Stimulated activated CD4-positive, alpha-beta T cell treated with anti-CD3 and anti-CD28 coated beads, Interleukin-4, amount 100 ng/mL, for 24 hours (primary cell): ENCODE results near the gene SYNJ1.

Experiments
- DNase-seq: peaks from one replicate; pipeline ENCODE4 v3.0.0-alpha.2; 2020

Gene SYNJ1

DNA sequence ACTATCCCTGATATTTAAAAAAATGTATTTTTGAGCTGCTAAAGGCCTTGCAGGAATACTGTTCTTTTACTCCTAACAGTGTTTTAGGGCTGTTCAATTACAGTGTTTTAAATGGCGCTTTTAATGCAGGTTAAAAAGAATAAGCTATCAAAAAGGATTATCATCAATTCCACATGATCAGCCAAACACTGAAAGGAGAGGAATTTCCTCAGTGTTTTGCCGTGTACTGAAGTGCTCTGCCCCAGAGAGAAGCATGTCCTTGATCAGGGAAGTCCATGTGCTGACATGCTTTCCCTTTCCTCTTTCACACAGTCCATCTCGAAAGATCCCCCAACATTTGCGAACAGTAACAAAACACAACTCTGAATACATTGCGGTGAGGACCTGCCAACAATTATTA, 119.0 kb downstream of the SYNJ1 start:
- DNase-seq = no peak

DNA sequence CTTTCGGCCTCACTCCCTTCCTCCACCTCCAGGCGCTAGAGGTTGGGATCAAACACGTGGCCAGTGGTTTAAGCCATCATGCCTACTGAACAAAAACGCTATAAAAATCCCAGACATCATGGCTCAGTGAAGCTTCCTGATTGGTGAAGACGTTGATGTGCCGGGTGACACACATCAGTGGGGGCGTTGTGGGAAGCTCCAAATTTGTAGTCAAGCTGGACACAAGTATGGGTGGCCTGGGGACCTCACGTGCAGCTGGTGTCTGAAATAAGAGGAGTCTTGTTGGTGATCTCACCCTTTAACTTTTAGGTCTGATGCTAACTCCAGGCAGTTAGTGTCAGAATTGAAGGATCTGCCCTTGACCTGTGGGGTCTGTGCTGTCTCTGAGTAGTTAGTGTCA, 122.3 kb downstream of the SYNJ1 start:
- no peak for DNase-seq

DNA sequence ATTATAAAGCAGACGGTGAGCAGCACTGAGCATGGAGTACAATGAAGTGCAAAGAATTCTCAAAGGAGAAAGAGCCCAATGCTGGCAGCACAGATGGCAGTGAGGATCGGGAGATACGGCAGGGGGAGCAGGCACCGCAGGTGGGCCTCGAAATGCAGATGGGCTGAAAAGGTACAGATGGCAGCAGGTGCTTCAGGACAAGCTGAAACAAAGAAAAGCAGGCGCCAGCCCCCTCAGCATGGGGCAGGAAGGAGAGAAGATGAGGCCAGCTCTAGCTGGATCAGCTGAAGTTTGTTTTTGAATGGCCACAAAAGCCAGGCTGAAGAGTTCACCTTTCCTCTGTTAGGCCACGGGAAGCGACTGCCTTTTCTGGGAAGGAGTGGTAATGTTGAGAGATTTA, 123.3 kb downstream of the SYNJ1 start:
- DNase-seq = no peak

DNA sequence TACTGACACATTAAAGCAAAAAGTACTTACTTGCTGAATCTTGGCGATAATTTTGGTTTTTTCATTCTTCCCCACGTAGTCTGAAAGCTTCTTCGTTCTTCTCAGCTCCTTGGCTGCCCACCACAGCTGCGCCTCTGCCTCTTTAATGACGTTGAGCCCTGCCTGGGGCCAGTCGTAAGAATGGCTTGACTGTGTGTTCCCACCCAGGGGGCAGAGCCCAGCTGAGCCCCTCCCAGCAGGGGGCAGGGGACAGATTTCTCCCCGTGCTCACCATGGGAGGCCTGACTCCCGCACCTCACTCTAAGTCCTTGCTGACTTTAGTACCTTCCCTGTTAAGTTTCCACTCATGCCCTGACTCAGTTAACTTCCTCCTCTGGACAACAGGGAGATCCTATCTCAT, 124.7 kb downstream of the SYNJ1 start:
- DNase-seq = no peak

DNA sequence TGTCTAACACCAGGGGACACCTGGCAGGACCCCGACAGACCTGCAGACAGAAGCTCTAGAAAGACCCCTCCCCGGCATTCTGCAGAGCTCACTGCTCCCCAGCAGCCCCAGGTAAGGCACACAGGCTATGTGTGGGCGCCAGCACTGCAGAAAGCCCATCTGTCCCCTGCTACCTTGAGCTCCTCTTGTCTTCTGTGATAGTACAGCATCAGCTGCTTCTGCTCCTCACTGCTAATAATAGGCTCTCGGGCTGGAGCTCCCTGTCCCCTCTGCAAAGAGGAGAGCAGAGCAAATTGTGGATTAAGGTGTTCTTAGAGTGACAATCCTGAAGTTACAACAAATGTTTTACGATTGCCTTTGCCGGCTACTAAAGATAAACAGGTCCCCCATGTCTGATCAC, 125.7 kb downstream of the SYNJ1 start:
- no peak for DNase-seq

DNA sequence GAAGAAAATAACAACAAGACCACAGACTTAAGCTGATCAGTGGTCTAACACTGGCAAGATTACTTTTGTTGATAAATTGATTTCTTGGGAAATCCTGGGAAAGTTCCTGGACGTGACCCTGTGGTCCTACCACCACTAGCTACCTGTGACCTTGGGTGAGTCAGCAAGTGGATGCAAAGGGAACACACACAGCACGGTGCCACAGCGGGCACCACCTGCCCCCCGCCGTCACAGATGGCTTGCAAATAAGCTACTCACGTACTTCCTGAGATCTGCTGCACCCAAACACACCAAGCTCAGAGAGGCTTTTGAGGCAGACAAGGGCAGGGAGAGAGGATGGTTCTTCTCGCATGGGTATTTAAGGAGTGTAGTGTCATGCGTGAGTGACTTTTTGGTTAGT, 128.3 kb downstream of the SYNJ1 start:
- no peak for DNase-seq

DNA sequence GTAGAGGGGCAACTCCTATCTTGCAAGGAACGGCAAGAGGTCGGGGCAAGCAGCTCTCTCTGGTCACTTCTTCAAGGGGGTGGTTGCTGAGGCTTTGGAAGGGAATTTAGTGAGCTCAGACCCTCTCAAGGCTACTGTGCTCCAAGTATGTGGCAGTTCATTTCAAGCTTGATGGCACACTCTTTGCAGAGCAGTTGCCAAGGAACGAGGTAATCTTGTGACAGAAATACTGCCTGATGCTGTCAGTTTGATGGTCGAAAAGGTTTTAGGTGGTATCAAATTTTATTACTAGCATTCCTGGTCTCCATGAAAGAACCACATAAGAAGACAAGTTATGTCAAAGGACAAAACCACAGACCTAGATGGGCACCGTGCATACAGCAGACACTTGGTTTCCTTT, 128.7 kb downstream of the SYNJ1 start:
- DNase-seq = no peak

DNA sequence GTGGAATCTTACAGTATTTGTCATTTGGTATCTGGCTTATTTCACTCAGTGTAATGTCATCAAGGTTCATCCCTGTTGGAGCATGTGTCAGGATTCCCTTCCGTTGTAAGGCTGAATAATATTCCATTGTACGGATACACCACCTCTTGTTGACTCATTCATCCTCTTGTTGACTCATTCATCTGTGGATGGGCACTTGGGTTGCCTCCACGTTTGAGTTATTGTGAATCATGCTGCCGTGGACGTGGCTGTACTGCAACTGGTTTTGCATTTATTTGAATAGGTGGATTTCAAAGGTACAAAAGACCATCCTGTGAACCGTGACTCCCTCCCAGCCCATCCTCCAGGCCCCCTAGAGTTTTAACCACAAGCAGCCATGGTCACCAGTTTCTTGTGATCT, 130.6 kb downstream of the SYNJ1 start:
- no peak for DNase-seq

DNA sequence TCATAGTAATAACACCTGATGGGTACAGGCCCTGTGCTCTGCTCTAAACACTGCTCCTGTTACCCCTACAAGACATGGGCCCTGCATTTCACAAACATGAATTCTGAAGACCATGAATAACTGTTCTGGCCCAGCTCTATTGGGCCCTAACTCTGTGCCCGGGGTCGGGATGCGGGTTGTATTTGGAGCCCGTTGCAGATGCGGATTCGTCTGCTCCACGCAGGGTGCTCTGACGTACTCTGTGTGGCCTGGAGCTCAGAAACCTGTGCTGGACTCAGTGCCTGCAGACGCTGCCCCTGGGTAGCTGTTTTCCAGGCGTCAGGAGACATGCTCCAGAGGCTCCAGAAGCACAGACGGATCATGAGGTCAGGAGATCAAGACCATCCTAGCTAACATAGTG, 132.4 kb downstream of the SYNJ1 start:
- DNase-seq = no peak

DNA sequence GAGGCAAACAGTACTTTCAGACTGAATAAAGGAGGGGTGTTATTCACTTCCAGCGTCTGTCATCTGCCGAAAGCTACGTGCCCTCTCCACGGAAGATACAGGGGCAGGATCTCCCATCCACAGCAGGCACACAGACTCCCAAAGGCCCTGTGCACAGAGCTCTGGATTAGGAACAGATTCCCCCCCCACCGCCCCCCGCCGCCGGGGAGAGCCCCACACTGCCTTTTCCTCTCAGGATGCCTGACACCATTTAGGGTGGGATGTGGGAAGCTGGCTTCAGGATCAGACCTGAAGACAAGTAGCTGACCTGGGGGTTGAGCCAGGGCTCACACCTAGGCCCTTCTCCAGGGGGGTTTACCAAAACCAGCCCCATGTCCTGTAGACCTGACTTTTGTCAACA, 134.1 kb downstream of the SYNJ1 start:
- DNase-seq = no peak

DNA sequence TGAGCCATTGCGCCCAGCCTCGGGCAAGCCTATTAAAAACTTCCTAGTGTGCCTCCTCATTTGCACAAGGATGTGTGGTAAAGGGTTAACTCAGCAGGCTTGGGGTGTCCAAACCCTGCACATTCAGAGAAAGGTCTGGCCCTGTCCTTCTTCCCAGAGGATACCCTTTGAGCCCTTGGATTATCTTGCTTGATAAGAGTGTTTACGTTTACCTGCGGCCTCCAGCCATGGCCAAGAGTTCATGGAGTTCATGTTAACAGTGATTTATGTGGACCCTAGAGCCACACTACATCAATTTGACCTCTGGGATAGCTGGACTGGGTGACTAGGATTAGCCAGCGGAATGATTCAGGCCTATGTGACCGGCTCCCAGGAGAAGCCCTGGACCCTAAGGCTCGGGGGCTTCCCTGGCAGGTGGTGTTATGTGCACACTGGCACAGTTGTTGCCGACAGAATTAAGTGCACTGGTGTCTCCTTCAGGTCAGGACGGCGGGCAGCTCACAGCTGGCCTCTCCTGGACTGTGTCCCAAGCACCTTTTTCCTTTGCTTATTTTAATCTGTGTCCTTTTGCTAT, 134.8 kb downstream of the SYNJ1 start:
- DNase-seq = no peak

DNA sequence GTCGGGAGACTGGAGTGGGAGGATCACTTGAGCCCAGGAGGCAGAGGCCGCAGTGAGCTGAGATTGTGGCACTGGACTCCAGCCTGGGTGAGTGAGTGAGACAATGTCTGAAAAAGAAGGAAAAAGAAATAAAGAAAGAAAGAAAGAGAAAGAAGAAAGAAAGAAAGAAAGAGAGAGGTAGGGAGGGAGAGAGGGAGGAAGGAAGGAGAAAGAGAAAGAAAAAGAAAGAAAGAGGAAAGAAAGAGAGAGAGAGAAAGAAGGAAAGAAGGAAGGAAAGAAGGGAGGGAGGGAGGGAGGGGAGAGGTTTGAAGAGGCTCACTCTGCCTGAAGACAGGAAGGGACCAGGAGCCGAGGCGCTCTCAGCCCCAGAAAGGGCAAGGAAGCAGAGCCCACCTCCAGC, 137.7 kb downstream of the SYNJ1 start:
- no peak for DNase-seq

DNA sequence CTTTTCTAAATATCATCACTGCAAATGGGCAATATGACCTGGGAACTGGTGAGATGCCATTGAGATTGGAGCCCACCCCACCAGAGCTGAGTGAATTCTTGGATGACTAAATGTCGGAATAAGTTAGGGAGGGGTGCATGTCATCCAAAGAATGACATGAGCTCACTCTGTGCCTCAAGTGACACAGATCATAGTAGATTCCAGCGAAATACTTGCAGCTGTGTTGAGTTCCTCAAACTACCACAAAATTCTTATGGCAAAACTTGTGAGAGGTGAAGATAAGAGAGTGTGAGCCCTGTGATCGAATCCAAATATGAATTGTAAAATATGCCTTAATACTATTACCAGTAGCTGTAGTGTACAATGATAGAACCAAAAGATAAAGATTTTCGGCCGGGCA, 140.2 kb downstream of the SYNJ1 start:
- no peak for DNase-seq

DNA sequence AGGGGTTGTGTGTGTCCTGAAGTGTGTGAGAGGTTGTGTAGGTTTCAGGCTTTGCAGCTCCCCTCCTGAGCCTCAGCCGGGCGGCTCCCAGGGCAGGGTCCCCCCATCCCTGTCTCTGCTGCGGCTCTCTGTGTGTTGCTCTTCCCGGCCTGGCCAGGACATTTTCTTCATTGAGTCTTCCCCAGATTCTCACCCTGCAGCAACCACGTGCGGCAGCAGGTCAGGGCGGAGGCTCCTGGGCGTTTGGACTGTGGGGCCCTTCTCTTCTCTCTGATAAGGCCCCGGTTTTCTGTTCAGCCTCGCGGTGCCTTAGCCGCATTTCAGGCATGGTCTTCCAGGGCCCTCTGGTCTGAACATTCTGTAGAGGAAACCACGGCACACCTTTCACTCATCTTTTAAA, 140.7 kb downstream of the SYNJ1 start:
- no peak for DNase-seq

DNA sequence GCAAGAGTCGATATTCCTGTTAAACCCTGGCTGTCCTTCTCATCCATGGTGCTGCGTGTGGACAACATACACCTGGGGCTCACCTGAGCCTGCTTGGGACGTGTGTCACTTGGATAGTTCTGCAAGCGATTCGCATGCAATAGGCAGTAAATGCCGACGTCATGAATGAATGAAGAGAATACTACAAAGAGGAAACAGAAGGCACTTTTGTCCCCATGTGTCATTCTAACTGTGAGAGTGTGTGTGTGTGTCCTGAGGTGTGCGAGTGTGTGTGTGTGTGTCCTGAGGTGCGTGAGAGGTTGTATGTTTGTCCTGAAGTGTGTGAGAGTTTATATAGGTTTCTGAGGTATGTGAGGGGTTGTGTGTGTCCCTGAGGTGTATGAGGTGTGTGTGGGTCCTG, 141.8 kb downstream of the SYNJ1 start:
- DNase-seq = no peak

DNA sequence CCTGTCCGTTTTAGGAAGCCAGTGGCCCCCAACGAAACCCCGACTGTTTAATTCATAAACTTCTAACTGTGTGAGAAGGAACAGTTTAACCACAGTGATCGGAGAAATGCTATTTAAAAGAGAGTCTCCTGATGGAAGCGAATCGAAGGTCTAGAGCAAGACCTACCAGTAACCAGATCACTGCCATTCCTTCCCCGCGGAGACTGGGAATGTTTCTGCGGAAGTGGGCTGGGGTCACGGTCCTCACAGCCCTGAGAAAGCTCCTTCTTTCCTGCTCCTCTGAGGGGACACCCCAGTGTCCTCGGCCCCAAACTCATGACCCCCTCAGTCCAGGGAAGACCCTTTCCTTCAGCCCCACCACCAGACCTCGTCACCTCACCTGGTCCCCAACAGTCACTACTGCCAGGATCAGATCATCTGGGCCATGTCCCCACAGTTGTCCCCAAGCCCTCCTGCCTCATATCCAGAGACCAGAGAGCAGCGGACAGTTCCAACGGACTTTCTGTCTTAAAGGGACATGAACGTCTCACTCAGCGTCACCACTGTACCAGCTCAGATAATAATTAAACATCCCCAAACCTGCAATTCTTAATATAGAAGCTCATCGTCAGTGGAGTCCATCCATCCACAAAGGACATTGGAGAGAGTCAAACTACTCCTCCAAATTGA, 142.6 kb downstream of the SYNJ1 start, which contains the start of gene TCP10L:
Gene TCP10L, minus strand, starts transcription at position 482 of the 669 bp plus-strand sequence. CDS start 1,219 bp downstream, outside the sequence.
- no peak for DNase-seq

DNA sequence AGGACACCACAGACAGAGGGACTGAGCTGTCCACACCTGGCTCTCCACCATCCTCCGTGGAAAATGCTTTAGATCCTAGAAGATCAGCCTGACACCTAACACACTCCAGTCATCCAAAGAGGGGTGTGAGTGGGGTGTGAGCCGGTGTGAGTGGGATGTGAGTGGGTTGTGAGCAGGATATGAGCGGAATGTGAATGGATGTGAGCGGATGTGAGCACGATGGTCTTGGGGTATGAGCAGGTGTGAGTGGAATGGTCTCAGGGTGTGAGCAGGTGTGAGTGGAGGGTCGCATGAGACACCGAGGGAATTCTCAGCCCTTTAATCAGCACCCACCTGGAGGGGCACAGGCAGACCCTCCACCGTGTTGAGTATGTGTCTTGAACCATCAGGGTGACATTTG, 143.3 kb downstream of the SYNJ1 start:
- DNase-seq = no peak

DNA sequence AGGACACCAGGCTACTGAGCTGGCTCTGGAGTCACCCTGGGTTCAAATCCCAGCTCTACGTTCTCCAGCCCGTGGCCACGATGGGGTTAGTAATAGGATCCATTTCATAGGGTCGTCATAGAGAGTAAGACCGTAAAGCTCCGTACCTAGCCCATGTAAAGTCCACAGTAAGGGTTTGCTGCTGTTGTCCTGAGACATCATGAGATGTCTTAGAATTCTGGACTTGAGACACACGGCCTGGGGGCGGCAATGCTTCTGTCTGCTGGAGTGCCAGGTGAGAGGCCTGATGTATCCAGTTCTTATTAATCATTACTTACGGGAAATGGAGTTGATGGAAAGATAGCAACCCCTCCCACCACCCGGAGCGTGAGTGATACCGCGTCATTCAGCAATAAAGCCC, 146.1 kb downstream of the SYNJ1 start:
- no peak for DNase-seq

DNA sequence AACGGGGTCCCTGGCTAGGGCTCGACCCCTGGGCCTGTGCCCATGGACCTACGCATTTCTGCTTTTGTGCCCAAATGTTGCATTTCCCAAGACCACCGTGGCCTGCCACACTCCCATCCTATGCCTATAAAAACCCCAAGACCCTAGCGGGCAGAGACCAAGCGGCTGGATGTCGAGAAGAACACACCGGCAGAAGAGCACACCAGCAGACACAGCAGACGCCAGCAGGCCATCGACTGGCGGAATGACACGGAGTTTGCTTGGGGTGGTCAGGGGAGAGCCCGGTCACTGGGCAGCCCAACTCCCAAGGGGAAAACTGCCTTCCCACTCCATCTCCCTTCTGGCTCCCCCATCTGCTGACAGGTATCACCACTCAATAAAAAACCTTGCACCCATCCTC, 146.9 kb downstream of the SYNJ1 start:
- no peak for DNase-seq
